H1 (cell line): Measurements from ENCODE around the gene TMEM161B. TPM values are rescaled to one million over a fixed set of nuclear protein-coding genes. Genes with fewer than 3 reads are reported as not detected.

ENCODE experiments used
- CTCF ChIA-PET: fragments of 300-600 bp; sonication (Branson Sonifier 250); formaldehyde crosslinking; loops from one replicate; lab custom pipeline; 2021; ENCODE audit not compliant: partially characterized antibody; lab: Charles Lee
- POLR2A ChIA-PET: fragments of 300-600 bp; sonication (Branson Sonifier 250); formaldehyde crosslinking; loops from one replicate; lab custom pipeline; 2021; ENCODE audit warnings: inconsistent platforms; ENCODE audit not compliant: partially characterized antibody; lab: Charles Lee
- DNase-seq, 2 experiments: peaks; one replicate each; pipeline versions ENCODE4 v3.0.0 to v3.0.0-alpha.2; 2010 to 2022; ENCODE audit warnings: low spot score in 2 of 2, low read depth in 1 of 2, mixed read lengths in 1 of 2
- FAIRE-seq: peaks from 2 replicates; lab custom pipeline; 2011; peaks lifted over from hg19 to GRCh38; lab: Jason Lieb, UNC
- H2AFZ ChIP-seq: 2 replicates; pipeline ENCODE4 v1.8.1; 2012; ENCODE audit warnings: low read length, inconsistent platforms
- H2AK5ac ChIP-seq: 2 replicates; pipeline ENCODE4 v1.6.1; 2013; ENCODE audit warnings: low read depth, low read length
- H2BK120ac ChIP-seq: replicated peaks from 2 replicates; pipeline ENCODE3; 2013; ENCODE audit warnings: low read depth, low read length, inconsistent platforms
- H2BK12ac ChIP-seq: 2 replicates; pipeline ENCODE4 v1.6.1; 2013; ENCODE audit warnings: low read depth, low read length
- H2BK15ac ChIP-seq: 2 replicates; pipeline ENCODE4 v1.6.1; 2013; ENCODE audit warnings: low read length
- H2BK20ac ChIP-seq: 2 replicates; pipeline ENCODE4 v1.6.1; 2013; ENCODE audit warnings: low read length
- H2BK5ac ChIP-seq: 2 replicates; pipeline ENCODE4 v1.6.1; 2013; ENCODE audit warnings: low read depth, low read length
- H3K14ac ChIP-seq: 2 replicates; pipeline ENCODE4 v1.6.1; 2013; ENCODE audit warnings: inconsistent platforms; ENCODE audit not compliant: insufficient read length
- H3K18ac ChIP-seq: 2 replicates; pipeline ENCODE4 v1.6.1; 2013; ENCODE audit warnings: low read length; ENCODE audit errors: extremely low read depth
- H3K23ac ChIP-seq: 2 replicates; pipeline ENCODE4 v1.6.1; 2013; ENCODE audit warnings: inconsistent platforms; ENCODE audit not compliant: insufficient read length
- H3K23me2 ChIP-seq: 2 replicates; pipeline ENCODE4 v1.6.1; 2013; ENCODE audit warnings: low read depth, low read length
- H3K27ac ChIP-seq: 2 replicates; pipeline ENCODE4 v1.6.1; 2011; ENCODE audit warnings: low read depth, low read length, inconsistent platforms
- H3K27me3 ChIP-seq, 4 experiments: replicated peaks in 1 of 4; 1 replicate in 1 of 4; 2 replicates in 3 of 4; pipeline versions ENCODE4 v1.6.1 to v1.8.1; 2011 to 2013; ENCODE audit warnings: low read length in 3 of 4, mild to moderate bottlenecking in 3 of 4, inconsistent platforms in 2 of 4, mixed read lengths in 2 of 4, moderate library complexity in 1 of 4; ENCODE audit not compliant: control insufficient read depth in 3 of 4, insufficient read depth in 3 of 4; ENCODE audit errors: extremely low read depth in 1 of 4
- H3K36me3 ChIP-seq, 4 experiments: 2 replicates each; pipeline versions ENCODE4 v1.6.1 to v1.8.1; 2011 to 2013; ENCODE audit warnings: mild to moderate bottlenecking in 4 of 4, low read length in 3 of 4, moderate library complexity in 2 of 4, control low read depth in 1 of 4, inconsistent platforms in 1 of 4; ENCODE audit not compliant: insufficient read depth in 4 of 4, control insufficient read depth in 2 of 4
- H3K4ac ChIP-seq: replicated peaks from 2 replicates; pipeline ENCODE3; 2013; ENCODE audit warnings: low read length, low read depth, mixed read lengths, inconsistent platforms; ENCODE audit not compliant: insufficient read length
- H3K4me1 ChIP-seq, 4 experiments: replicated peaks in 1 of 4; 1 replicate in 1 of 4; 2 replicates in 3 of 4; pipeline versions ENCODE4 v1.6.1 to v1.8.1; 2011 to 2013; ENCODE audit warnings: low read length in 3 of 4, inconsistent platforms in 2 of 4, mixed read lengths in 1 of 4; ENCODE audit not compliant: insufficient read depth in 4 of 4, control insufficient read depth in 3 of 4
- H3K4me2 ChIP-seq, 2 experiments: 2 replicates each; pipeline versions ENCODE4 v1.6.1 to v1.8.1; 2011 to 2013; ENCODE audit warnings: low read depth in 2 of 2, low read length in 2 of 2, control low read depth in 1 of 2, inconsistent platforms in 1 of 2, mild to moderate bottlenecking in 1 of 2; ENCODE audit not compliant: insufficient read depth in 1 of 2
- H3K4me3 ChIP-seq, 4 experiments: fragments of 200-600, 300-600 bp in 1 of 4; sonication (generic), shearing (Covaris generic), sonication (Bioruptor Twin) in 1 of 4; 2 replicates each; pipeline versions ENCODE4 v1.5.1 to v1.8.1; 2011 to 2016; ENCODE audit warnings: low read length in 4 of 4, low read depth in 3 of 4, control low read depth in 2 of 4, inconsistent platforms in 2 of 4, mild to moderate bottlenecking in 2 of 4, mixed read lengths in 1 of 4, moderate library complexity in 1 of 4; ENCODE audit not compliant: insufficient read depth in 2 of 4; ENCODE audit errors: extremely low read depth in 1 of 4
- H3K56ac ChIP-seq: replicated peaks from 2 replicates; pipeline ENCODE3; 2013; ENCODE audit warnings: low read depth, mild to moderate bottlenecking, mixed read lengths, low read length, inconsistent platforms; ENCODE audit not compliant: insufficient read length
- H3K79me1 ChIP-seq: 2 replicates; pipeline ENCODE4 v1.6.1; 2013; ENCODE audit warnings: low read depth, low read length, control low read depth
- H3K79me2 ChIP-seq, 2 experiments: 2 replicates each; pipeline versions ENCODE4 v1.6.1 to v1.8.1; 2012 to 2013; ENCODE audit warnings: low read length in 2 of 2, mild to moderate bottlenecking in 2 of 2, inconsistent platforms in 1 of 2; ENCODE audit not compliant: insufficient read depth in 2 of 2, control insufficient read depth in 1 of 2
- H3K9ac ChIP-seq, 4 experiments: replicated peaks in 1 of 4; 1 replicate in 1 of 4; 2 replicates in 3 of 4; pipeline versions ENCODE4 v1.6.1 to v1.8.1; 2011 to 2013; ENCODE audit warnings: low read depth in 3 of 4, low read length in 3 of 4, control low read depth in 2 of 4, mild to moderate bottlenecking in 2 of 4, moderate library complexity in 2 of 4, inconsistent platforms in 1 of 4; ENCODE audit errors: extremely low read depth in 1 of 4
- H3K9me3 ChIP-seq, 2 experiments: 2 replicates each; pipeline versions ENCODE4 v1.6.1 to v1.8.1; 2012 to 2013; ENCODE audit warnings: mild to moderate bottlenecking in 2 of 2, moderate library complexity in 2 of 2, control low read depth in 1 of 2, inconsistent platforms in 1 of 2, low read depth in 1 of 2, low read length in 1 of 2, mixed read lengths in 1 of 2; ENCODE audit not compliant: insufficient read depth in 2 of 2
- H4K20me1 ChIP-seq, 2 experiments: replicated peaks in 1 of 2; 2 replicates each; pipeline versions ENCODE3 to v1.8.1; 2011 to 2013; ENCODE audit warnings: inconsistent platforms in 2 of 2, low read length in 2 of 2, mild to moderate bottlenecking in 1 of 2; ENCODE audit not compliant: insufficient read depth in 2 of 2, control insufficient read depth in 1 of 2
- H4K5ac ChIP-seq: 2 replicates; pipeline ENCODE4 v1.6.1; 2013; ENCODE audit warnings: low read length, low read depth, mixed read lengths, inconsistent platforms; ENCODE audit not compliant: insufficient read length
- H4K8ac ChIP-seq: 2 replicates; pipeline ENCODE4 v1.8.0; 2013; ENCODE audit warnings: mild to moderate bottlenecking, moderate library complexity, low read length, inconsistent platforms; ENCODE audit not compliant: insufficient read depth; ENCODE audit errors: extremely low read depth
- H4K91ac ChIP-seq: replicated peaks from 2 replicates; pipeline ENCODE3; 2013; ENCODE audit warnings: low read length, mixed read lengths, inconsistent platforms; ENCODE audit not compliant: insufficient read length
- CBX5 ChIP-seq: fragments of 300-800, 300-1000 bp; sonication (generic); IDR thresholded peaks from 2 replicates; pipeline ENCODE4 v1.7.1; 2016; ENCODE audit warnings: antibody characterized with exemption, low read length, low read depth
- CHD1 ChIP-seq: IDR thresholded peaks from 2 replicates; pipeline ENCODE4 v1.6.1; 2012; ENCODE audit warnings: low read depth, low read length, improper control_type of control experiment
- CHD2 ChIP-seq: IDR thresholded peaks from 2 replicates; pipeline ENCODE4 v1.6.1; 2012; ENCODE audit warnings: low read length, improper control_type of control experiment
- CREB1 ChIP-seq: IDR thresholded peaks from 2 replicates; pipeline ENCODE4 v1.6.1; 2012; ENCODE audit warnings: inconsistent platforms
- CTBP2 ChIP-seq: IDR thresholded peaks from 2 replicates; pipeline ENCODE4 v1.7.0; 2011; ENCODE audit warnings: borderline replicate concordance, mild to moderate bottlenecking, moderate library complexity, mixed read lengths, low read length; ENCODE audit not compliant: insufficient read depth, insufficient read length
- HDAC6 ChIP-seq: IDR thresholded peaks from one replicate; pipeline ENCODE4 v1.7.1; 2012; ENCODE audit warnings: low read depth, mild to moderate bottlenecking, inconsistent platforms, low read length, moderate library complexity
- JUN ChIP-seq: IDR thresholded peaks from 2 replicates; pipeline ENCODE4 v1.6.1; 2011; ENCODE audit warnings: low read depth, mild to moderate bottlenecking, improper control_type of control experiment, low read length
- POLR2AphosphoS5 ChIP-seq: IDR thresholded peaks from 2 replicates; pipeline ENCODE4 v1.6.1; 2011; ENCODE audit warnings: low read depth, low read length
- RNF2 ChIP-seq: fragments of 200-900, 300-1000 bp; sonication (generic); IDR thresholded peaks from 2 replicates; pipeline ENCODE4 v1.7.1; 2016; ENCODE audit warnings: borderline replicate concordance, low read depth, mild to moderate bottlenecking, antibody characterized with exemption, low read length; ENCODE audit not compliant: poor library complexity, severe bottlenecking; ENCODE audit errors: missing control alignments
- RXRA ChIP-seq: IDR thresholded peaks from 2 replicates; pipeline ENCODE4 v1.6.1; 2011; ENCODE audit warnings: low read depth, mild to moderate bottlenecking, low read length, moderate library complexity; ENCODE audit not compliant: insufficient read depth
- SIRT6 ChIP-seq: IDR thresholded peaks from one replicate; pipeline ENCODE4 v1.7.1; 2012; ENCODE audit warnings: low read length, inconsistent platforms
- WGBS, 2 experiments: shearing (Covaris generic) in 1 of 2; methylation state at CpG; one replicate each; pipeline versions ENCODE4 v1.1.6 to v1.1.7; 2013 to 2015; ENCODE audit warnings: low lambda C conversion rate in 2 of 2, mixed read lengths in 2 of 2, inconsistent platforms in 1 of 2, low coverage in 1 of 2, missing lambda C conversion rate in 1 of 2; ENCODE audit not compliant: insufficient replicate concordance in 2 of 2, insufficient coverage in 1 of 2, insufficient read length in 1 of 2; ENCODE audit errors: extremely low coverage in 1 of 2, missing lambda C conversion rate in 1 of 2; 5-methylcytosine and 5-hydroxymethylcytosine counted together
- polyA plus RNA-seq, 7 experiments: library from polyadenylated mRNA; depleted of rRNA in 3 of 7; stranded (reverse) in 5 of 7; unstranded in 2 of 7; fragments of >200 nt in 5 of 7; fragments of 200-250 nt in 2 of 7; gene quantifications; 1 replicate in 5 of 7; 2 replicates in 1 of 7; 4 replicates in 1 of 7; pipeline versions ENCODE4 v1.2.1 to v1.2.3, GENCODE V29; 2011 to 2013; ENCODE audit warnings: missing spikeins in 2 of 7, mixed read lengths in 2 of 7
- total RNA-seq: library from RNA; stranded (reverse); fragmentation: NEBNext Ultra II Directional; extraction: Animal tissue kit (Norgen Biotek cat#: 25700); gene quantifications from 2 replicates; pipeline ENCODE4 v1.2.1, GENCODE V29; 2021
- TF ChIP-seq, protein P1 (sequence below): IDR thresholded peaks from 2 replicates; pipeline ENCODE4 v1.6.1; 2011; ENCODE audit warnings: low read length, improper control_type of control experiment

TMEM161B gene
- total and polyA plus RNA-seq, 2 of the 8 experiments (the other 6 are each of a cell fraction or from before 2014, with no cell fraction given), result 7.4 to 13.8 TPM

- ChIA-PET POLR2A (interaction anchor here (1.0 kb wide), 1 partner anchor 11 kb away, joined by 3 read pairs; no protein-coding TSS in a partner anchor), CTCF (interaction anchor here (1.2 kb wide), 1 partner anchor 10 kb away, joined by 3 read pairs; no protein-coding TSS in a partner anchor)
- H4K8ac ChIP-seq, result no peak overlapping the region
- H3K27me3 ChIP-seq, result no peaks in the 10 kb centered on the region
- no peak overlapping the region for H3K14ac ChIP-seq
- H4K20me1 ChIP-seq, result no peaks in the 10 kb centered on the region
- no peak overlapping the region for H4K91ac ChIP-seq
- FAIRE-seq (no peak), DNase-seq (no peak)
- H4K5ac ChIP-seq, result peak overlapping the region; percentile 48
- peaks cover 3 to 93% of the 10 kb centered on the region in 2 experiments; a peak in 3 of 4 replicates for H3K79me2 ChIP-seq
- no peak overlapping the region for H2AK5ac ChIP-seq
- H3K9me3 ChIP-seq, result no peaks in the 10 kb centered on the region
- H3K4me2 ChIP-seq, result 0 out of 4 replicates have a peak overlapping the region, but pooled peaks of 1 of the 2 experiments have one; percentile 16
- no peak overlapping the region for H2BK15ac ChIP-seq
- WGBS, 2 experiments, result 81% methylated on average over 1 of the region's 1 CpG; no CpG with 5 or more reads in 1 of the 2 experiments
- no peaks in the 10 kb centered on the region for H3K23me2 ChIP-seq
- no peak overlapping the region; the same call in 1 of the 2 replicates for H3K18ac ChIP-seq
- H3K9ac ChIP-seq, result no peak overlapping the region
- H2BK5ac ChIP-seq, result no peak overlapping the region
- H2BK20ac ChIP-seq, result no peak overlapping the region
- H2BK120ac ChIP-seq, result no peak overlapping the region
- H2BK12ac ChIP-seq, result no peak overlapping the region
- no peak overlapping the region for H3K27ac ChIP-seq
- H3K23ac ChIP-seq, result no peak overlapping the region
- H3K4ac ChIP-seq, result peak overlapping the region; percentile 46
- H3K56ac ChIP-seq, result no peak overlapping the region
- H3K36me3 ChIP-seq, result no peaks in the 10 kb centered on the region
- no peak overlapping the region for H2AFZ ChIP-seq
- peaks cover 5% of the 10 kb centered on the region; the same call in 1 of the 2 replicates for H3K79me1 ChIP-seq
- peak overlapping the region in 1 of 4 experiments; percentile 18; a peak in 1 of 8 replicates for H3K4me3 ChIP-seq
- peaks cover 0 to 33% (median 17%) of the 10 kb centered on the region in 4 experiments; a peak in 4 of 7 replicates for H3K4me1 ChIP-seq
- no peak for TF ChIP-seq RNF2
- TF ChIP-seq HDAC6, result no peak
- no peak for TF ChIP-seq SIRT6
- TF ChIP-seq JUN, result no peak
- TF ChIP-seq CHD1, result no peak
- TF ChIP-seq, protein P1, sequence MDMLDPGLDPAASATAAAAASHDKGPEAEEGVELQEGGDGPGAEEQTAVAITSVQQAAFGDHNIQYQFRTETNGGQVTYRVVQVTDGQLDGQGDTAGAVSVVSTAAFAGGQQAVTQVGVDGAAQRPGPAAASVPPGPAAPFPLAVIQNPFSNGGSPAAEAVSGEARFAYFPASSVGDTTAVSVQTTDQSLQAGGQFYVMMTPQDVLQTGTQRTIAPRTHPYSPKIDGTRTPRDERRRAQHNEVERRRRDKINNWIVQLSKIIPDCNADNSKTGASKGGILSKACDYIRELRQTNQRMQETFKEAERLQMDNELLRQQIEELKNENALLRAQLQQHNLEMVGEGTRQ, result no peak
- TF ChIP-seq CREB1, result no peak
- no peak for TF ChIP-seq CHD2
- no peak for TF ChIP-seq POLR2AphosphoS5
- no peak for TF ChIP-seq CBX5
- TF ChIP-seq RXRA, result no peak
- TF ChIP-seq CTBP2, result no peak
Measured at GRCh38 chr5:88245241-88245892, 23.3 kb downstream of the TMEM161B start.
